HG02798 (cell line): ENCODE data around the gene GEN1.

Experiments used
- ATAC-seq: cut with Tn5 transposase; IDR thresholded peaks from one replicate; pipeline ENCODE4 v1.9.1; 2021; ENCODE audit warnings: mild to moderate bottlenecking; ENCODE audit not compliant: unreplicated experiment, poor library complexity

Gene GEN1

GRCh38 chr2:17793803-17794354, 39.9 kb downstream of the GEN1 start:
- ATAC-seq, result no peak

- no peak for ATAC-seq
These were observed 41.4 kb downstream of the GEN1 start for GRCh38 chr2:17795309-17795708.

- no peak for ATAC-seq
These were observed 44.4 kb downstream of the GEN1 start for GRCh38 chr2:17798338-17798737.

- ATAC-seq, result no peak
These were observed 45.6 kb downstream of the GEN1 start for GRCh38 chr2:17799301-17800120.

GRCh38 chr2:17800219-17800618, 46.3 kb downstream of the GEN1 start:
- no peak for ATAC-seq

GRCh38 chr2:17800693-17801458, 46.9 kb downstream of the GEN1 start:
- ATAC-seq, result no peak

GRCh38 chr2:17803497-17803896, 49.6 kb downstream of the GEN1 start:
- no peak for ATAC-seq

GRCh38 chr2:17804358-17804757, 50.4 kb downstream of the GEN1 start:
- peak; percentile 60 for ATAC-seq

- no peak for ATAC-seq
These were observed 51.2 kb downstream of the GEN1 start for GRCh38 chr2:17805166-17805565.

- ATAC-seq, result peak; percentile 37
These were observed 51.9 kb downstream of the GEN1 start for GRCh38 chr2:17805717-17806363.

GRCh38 chr2:17813010-17813741, 59.2 kb downstream of the GEN1 start:
- peak; percentile 46 for ATAC-seq

- peak; percentile 92 for ATAC-seq
These were observed 60.0 kb downstream of the GEN1 start for GRCh38 chr2:17813742-17814473.

GRCh38 chr2:17814601-17815000, 60.7 kb downstream of the GEN1 start:
- no peak for ATAC-seq

GRCh38 chr2:17815468-17816184, 61.7 kb downstream of the GEN1 start:
- peak; percentile 33 for ATAC-seq

- no peak for ATAC-seq
These were observed 62.7 kb downstream of the GEN1 start, which contains the start of gene MSGN1 for GRCh38 chr2:17816396-17817245. TSS of gene MSGN1 (plus strand) at chr2:17816460. CDS start at chr2:17816519, 59 bp downstream.

GRCh38 chr2:17818235-17818815, 64.4 kb downstream of the GEN1 start:
- ATAC-seq, result no peak

GRCh38 chr2:17821080-17821479, 67.1 kb downstream of the GEN1 start:
- ATAC-seq, result no peak
